T47D (cell line): ENCODE measurements around the gene VTI1A.

Source experiments
- DNase-seq, 2 experiments: peaks; one replicate each; pipeline versions ENCODE4 v3.0.0 to v3.0.0-alpha.2; 2011 to 2012; ENCODE audit warnings: low read depth in 1 of 2, low spot score in 1 of 2
- JUND ChIP-seq: IDR thresholded peaks from 2 replicates; pipeline ENCODE4 v1.6.1; 2012; ENCODE audit warnings: low read depth
- in situ Hi-C: cut with HindIII; loops from 2 replicates; pipeline ENCODE4 v1.10.0; 2016; ENCODE audit warnings: low sequenced_read_pairs, low pct_unique_long_range_greater_than_20kb

Gene VTI1A

GRCh38 chr10:112789248-112789647, 342.2 kb downstream of the VTI1A start:
- in situ Hi-C loops: no loop called here
- no peak for DNase-seq
- TF ChIP-seq JUND: no peak

DNA sequence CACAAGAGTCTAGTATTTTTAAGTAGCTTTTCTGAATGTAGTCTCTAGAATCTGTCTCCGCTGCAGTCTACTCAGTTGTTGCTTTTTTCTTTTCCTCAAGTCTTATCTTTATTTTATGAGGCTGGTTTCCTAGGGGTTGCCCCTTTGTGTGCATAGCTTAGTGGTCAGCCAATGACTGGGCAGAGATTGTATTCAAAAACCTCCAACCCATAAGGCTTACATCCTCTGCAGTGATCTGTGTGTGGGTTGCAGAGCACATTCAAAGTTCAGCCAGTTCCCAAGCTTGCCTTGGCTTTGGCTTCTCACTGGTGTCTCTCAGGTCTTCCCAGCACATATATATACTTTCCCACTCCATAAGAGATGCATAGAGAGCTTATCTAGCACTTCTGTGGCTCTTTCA, 343.0 kb downstream of the VTI1A start:
- TF ChIP-seq JUND: no peak
- in situ Hi-C loops: no loop called here
- no peak for DNase-seq

DNA sequence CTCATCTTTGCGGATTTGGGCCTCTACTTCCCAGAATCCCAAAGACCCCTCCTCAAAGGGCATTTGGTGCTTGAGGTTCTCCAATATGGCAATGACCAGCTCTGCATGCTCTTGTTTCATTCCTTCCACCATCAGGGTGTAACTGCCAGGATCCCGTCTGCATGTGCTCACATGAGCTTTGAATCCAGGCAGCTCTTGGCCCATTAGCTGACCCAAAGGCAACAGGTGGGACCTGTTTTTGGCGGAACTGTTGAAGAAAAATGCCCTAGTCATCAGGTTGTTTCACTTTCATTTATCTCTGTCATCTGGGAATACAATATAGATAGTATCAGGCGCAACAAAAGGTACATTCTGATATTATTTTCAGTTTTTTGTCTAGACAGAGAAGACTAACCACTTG, 343.9 kb downstream of the VTI1A start:
- DNase-seq: no peak
- in situ Hi-C loops: no loop called here
- TF ChIP-seq JUND: no peak

DNA sequence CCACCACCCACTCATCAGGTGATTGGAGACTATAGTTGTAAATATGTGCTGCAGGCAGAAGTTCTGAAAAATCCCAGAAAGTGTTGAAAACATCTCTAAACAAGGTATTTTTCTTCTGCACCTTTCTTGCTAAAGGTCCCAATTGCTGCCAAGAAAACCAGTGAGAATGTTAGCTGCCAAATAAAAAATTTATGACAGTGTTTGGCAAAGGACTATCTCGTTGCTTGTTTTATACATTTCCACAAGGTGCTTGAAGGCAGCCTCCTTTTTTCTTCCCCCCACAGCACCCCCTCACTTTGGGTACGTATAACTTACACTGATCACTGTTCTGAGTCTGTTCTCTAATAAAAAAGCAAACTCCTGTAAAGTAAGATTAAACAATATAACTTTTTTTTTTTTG, 344.4 kb downstream of the VTI1A start:
- no peak for DNase-seq
- TF ChIP-seq JUND: no peak
- in situ Hi-C loops: no loop called here

- no peak for TF ChIP-seq JUND
- in situ Hi-C loops: no loop called here
- DNase-seq: no peak
Observed at GRCh38 chr10:112792487-112793201, 345.6 kb downstream of the VTI1A start.

GRCh38 chr10:112793202-112793921, 346.3 kb downstream of the VTI1A start:
- in situ Hi-C loops: no loop called here
- no peak for DNase-seq
- TF ChIP-seq JUND: no peak

GRCh38 chr10:112794201-112794600, 347.2 kb downstream of the VTI1A start:
- in situ Hi-C loops: no loop called here
- no peak for DNase-seq
- no peak for TF ChIP-seq JUND

- TF ChIP-seq JUND: no peak
- in situ Hi-C loops: no loop called here
- no peak for DNase-seq
Observed at GRCh38 chr10:112795067-112795466, 348.1 kb downstream of the VTI1A start.

- in situ Hi-C loops: no loop called here
- DNase-seq: no peak
- no peak for TF ChIP-seq JUND
Observed at GRCh38 chr10:112797197-112797596, 350.2 kb downstream of the VTI1A start.

GRCh38 chr10:112797855-112798254, 350.8 kb downstream of the VTI1A start:
- no peak for TF ChIP-seq JUND
- in situ Hi-C loops: no loop called here
- no peak for DNase-seq

DNA sequence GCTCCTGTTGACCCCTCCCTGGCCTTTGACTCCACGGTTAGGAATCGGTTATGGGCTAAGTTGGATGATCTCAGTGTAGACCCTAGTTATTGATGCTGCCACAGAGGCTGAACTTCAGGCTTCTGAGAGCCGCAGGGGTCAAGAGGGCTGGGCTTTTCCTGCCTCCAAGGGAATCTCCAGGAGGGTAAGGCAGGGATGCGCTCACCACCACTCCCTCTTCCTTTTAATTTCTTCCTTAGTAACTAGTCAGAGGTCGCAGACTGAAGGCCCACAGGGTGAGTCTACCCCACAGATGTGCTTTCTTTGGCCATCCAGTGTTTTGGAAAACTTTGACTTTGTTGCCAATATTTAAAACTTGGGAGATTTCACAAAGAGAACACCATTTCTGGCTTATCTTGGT, 352.0 kb downstream of the VTI1A start:
- no peak for DNase-seq
- TF ChIP-seq JUND: no peak

DNA sequence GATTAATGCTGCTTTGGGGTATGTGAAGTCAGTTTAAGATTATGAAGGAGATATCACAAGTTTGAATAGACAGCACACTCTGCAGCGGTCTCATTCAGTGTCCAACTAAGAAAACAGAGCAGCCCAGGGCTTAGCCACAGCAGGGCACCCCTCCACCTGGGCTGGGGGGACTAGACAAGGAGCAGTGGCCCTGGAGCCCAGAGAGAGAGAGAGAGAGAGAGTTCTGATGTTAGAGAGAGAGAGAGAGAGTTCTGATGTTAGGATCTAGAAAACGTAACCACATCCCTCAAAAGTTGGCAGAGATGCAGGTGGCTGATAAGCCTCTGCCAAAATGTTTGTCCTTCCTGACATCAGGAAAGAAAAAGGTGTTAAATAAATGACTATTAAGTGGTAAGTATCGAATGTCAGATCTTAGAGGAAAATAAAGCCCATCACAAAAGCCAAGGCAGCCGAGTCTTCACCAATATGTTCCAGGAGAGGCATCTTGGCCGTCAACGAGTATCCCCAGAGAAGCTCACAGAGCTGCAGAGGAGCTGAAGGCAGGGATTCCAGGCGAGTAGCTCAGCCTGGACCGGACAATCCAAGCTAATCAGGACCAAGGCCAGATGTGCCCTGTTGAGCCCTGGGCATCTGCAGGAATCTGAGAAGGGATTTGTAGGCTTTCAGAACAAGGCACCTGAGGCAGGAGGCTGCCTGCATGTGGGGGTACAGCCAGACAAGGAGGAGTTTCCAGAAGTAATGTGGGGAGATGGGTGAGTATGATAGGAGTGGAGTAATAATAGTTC, 352.9 kb downstream of the VTI1A start:
- in situ Hi-C loops: no loop called here
- no peak for TF ChIP-seq JUND
- no peak for DNase-seq

More for the DNA sequence above, 352.0 kb downstream of the VTI1A start:
- in situ Hi-C loops: no loop called here

DNA sequence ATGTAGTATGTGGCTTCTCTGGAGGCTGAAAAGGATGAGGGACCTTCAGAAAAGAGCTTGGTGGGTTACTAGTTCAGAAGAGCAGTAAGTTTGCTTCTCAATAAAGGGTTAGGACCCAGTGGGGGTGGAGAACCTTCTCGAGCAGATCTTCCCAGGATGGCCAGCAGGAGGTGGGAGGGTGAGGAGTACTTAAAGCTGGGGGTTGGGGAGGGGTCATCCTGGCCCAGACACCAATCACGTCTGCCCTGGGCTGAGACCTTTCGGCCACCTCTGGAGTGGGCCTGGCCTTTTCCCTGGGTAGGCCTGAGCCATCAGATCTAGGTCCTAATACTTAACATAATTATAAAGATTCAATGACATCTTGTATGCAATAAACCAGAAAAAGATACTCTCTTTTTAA, 354.0 kb downstream of the VTI1A start:
- no peak for TF ChIP-seq JUND
- DNase-seq: no peak
- in situ Hi-C loops: no loop called here

- in situ Hi-C loops: no loop called here
- DNase-seq: no peak
- no peak for TF ChIP-seq JUND
Observed at GRCh38 chr10:112801748-112802147, 354.7 kb downstream of the VTI1A start.
